NOMO-1 treated with DMSO at 0.1 percent for 48 hours (cell line): ENCODE data around the gene SLC47A2.
A peak's percentile ranks its signal among the peaks of the same experiment; 100 is the strongest.

Source experiments
- DNase-seq: peaks from one replicate; lab custom pipeline; 2025; ENCODE audit not compliant: unreplicated experiment; lab: John Stamatoyannopoulos, UW

Gene SLC47A2

GRCh38 chr17:19646788-19647696, 69.3 kb downstream of the SLC47A2 start:
- peak; percentile 2 for DNase-seq

GRCh38 chr17:19645734-19646201, 70.6 kb downstream of the SLC47A2 start:
- DNase-seq = peak; percentile 62

- DNase-seq = no peak
These were observed 71.7 kb downstream of the SLC47A2 start for GRCh38 chr17:19644493-19645210.

GRCh38 chr17:19642373-19642893, 74.0 kb downstream of the SLC47A2 start:
- no peak for DNase-seq

GRCh38 chr17:19641687-19642372, 74.6 kb downstream of the SLC47A2 start:
- DNase-seq = no peak

GRCh38 chr17:19631905-19632304, 84.5 kb downstream of the SLC47A2 start:
- DNase-seq = no peak

GRCh38 chr17:19630661-19631060, 85.7 kb downstream of the SLC47A2 start:
- no peak for DNase-seq

- DNase-seq = no peak
These were observed 86.3 kb downstream of the SLC47A2 start for GRCh38 chr17:19630035-19630434.

GRCh38 chr17:19629449-19629848, 86.9 kb downstream of the SLC47A2 start:
- DNase-seq = no peak
